Kasumi-1 (cell line): ENCODE results near the gene TBC1D25.

Experiments used
- DNase-seq, 2 experiments: peaks; one replicate each; lab custom pipeline; 2025; lab: John Stamatoyannopoulos, UW

The TBC1D25 gene

DNA sequence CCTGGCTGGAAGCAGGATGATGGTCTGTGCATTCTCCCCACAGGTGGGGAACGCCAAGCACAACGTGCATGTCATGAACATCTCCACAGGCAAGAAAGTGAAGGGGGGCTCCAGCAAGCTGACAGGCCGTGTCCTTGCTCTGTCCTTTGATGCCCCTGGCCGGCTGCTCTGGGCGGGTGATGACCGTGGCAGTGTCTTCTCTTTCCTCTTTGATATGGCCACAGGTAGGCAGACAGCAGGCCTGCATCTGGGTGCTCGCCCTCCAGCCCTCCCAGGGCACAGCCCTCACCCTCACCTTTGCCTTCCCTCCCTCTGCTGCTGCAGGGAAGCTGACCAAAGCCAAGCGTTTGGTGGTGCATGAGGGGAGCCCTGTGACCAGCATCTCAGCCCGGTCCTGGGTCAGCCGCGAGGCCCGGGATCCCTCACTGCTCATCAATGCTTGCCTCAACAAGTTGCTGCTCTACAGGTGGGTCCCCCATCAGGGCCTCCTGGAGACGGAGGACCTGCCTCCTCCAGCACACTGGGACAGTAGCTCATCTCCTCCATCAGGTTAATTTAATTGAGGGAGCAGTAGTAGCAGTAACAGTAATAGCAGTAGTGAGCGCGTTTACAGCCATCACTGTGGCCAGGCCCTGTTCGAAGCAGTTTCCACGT lies 62.4 kb downstream of the TBC1D25 start:
- no peak for DNase-seq

DNA sequence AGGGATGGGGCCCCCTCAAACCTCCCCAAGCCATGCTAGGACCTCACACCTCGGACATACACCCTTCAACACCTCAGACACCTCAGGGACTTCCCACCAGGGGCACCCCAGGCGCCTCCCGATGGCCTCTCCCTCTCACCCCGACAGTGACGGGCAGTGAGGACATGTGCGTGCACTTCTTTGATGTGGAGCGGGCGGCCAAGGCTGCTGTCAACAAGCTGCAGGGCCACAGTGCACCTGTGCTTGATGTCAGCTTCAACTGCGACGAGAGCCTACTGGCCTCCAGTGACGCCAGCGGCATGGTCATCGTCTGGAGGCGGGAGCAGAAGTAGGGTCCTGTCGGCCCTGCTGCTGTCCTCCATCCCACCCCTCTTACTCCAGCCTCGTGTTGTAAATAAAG lies 65.2 kb downstream of the TBC1D25 start:
- DNase-seq, result no peak

DNA sequence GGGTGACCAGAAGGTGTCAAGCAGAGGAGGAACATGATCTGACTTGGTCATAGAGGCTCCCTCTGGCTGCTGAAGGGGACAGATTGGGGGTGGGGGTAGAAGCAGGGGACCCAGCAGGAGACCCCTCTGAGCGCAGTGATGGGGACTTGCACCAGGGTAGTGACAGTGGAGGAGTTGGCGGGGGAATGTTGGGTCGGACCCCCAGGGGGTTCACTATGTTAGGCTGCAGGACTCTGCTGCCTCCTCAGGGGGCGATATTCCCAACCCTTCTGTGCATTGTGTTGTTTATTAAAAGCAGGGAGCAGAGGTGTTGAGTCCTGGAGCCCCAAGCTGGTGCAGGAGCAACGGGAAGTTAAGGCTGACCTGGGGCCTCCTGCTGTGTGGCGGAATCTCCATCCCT lies 66.6 kb downstream of the TBC1D25 start:
- no peak for DNase-seq

DNA sequence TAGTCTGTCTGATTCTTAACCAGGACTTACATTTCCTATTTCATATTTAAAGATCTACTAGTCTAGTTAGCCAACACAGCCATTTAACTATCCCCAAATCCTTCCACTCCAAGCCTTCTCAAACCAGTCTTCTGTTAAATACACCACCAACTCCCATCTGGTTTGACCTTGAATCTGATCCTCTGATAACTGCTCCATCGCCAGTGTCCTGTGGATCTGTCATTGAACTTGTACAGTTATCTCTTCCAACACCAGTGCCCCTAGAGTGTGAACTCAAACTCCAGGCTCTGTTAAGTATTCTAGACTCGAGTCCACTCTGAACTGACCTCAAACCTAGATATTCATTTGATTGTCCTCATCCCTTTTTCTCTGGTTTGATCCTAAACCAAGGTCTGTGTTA lies 72.2 kb downstream of the TBC1D25 start:
- no peak for DNase-seq
